ENCODE measurements around the gene ADGRG7.

ADGRG7 gene

DNA sequence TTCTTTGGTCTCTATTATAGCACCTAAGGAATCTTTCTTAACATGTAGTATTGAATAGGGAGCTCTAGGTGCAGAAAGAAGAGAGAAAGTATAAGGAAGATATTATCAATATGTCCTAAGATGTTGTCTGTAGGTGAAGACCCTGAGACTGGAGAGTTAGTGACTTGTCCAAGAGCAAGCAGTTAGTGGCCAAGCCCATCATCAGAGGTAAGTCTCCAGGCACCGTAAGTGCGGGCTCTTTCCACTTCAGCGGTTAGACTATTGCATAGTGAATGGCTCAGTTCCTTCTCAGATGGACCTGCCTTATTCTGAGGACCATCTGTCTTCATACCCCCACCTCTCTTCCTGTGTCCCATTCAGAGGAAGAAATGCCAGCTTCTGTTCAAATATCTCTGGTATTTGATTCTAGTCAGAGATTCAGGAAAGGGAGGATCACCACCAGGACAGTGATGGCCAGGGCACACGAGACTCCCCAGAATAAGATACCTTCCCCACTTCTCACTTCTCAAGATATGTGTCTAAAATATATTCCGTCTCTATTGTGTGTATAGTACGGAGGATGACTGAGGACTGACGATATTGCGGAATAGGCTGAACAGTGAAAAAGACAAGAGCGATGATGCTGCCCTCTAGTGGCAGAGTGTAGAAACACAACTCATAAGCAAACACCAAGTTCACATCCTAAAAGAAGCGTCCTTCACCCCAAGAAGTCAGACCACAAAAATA is 19.1 kb upstream of the ADGRG7 start:
- no peak overlapping the region for H3K9ac ChIP-seq
- peak overlapping the region; percentile 74 for H2AFZ ChIP-seq (ENCODE audit: low read depth)
- H3K27ac ChIP-seq, result no peak overlapping the region
- no peaks in the 10 kb centered on the region for H3K27me3 ChIP-seq (ENCODE audit: insufficient read depth, low read depth)
- H3K4me3 ChIP-seq (IDR thresholded peaks at IDR 0.05; ENCODE audit: insufficient read depth, low read depth, low read length), result no peak overlapping the region
- H3K79me2 ChIP-seq (ENCODE audit: insufficient read depth, low read depth), result no peaks in the 10 kb centered on the region
- TF ChIP-seq CTCF (conservative IDR thresholded peaks at IDR 0.05; ENCODE audit: low read depth, low read length), result peak; percentile 96
- H3K4me1 ChIP-seq (ENCODE audit: low read depth, poor library complexity, severe bottlenecking), result no peaks in the 10 kb centered on the region
- H3K4me2 ChIP-seq, result peak overlapping the region; percentile 46; the same call in 1 of the 2 replicates
- no peaks in the 10 kb centered on the region for H4K20me1 ChIP-seq (ENCODE audit: insufficient read depth)
- no peaks in the 10 kb centered on the region for H3K36me3 ChIP-seq (ENCODE audit: insufficient read depth)

- H3K36me3 ChIP-seq (ENCODE audit: insufficient read depth), result no peaks in the 10 kb centered on the region
- no peak overlapping the region for H3K4me3 ChIP-seq (IDR thresholded peaks at IDR 0.05; ENCODE audit: insufficient read depth, low read depth, low read length)
- no peaks in the 10 kb centered on the region for H3K4me1 ChIP-seq (ENCODE audit: low read depth, poor library complexity, severe bottlenecking)
- no peaks in the 10 kb centered on the region for H3K27me3 ChIP-seq (ENCODE audit: insufficient read depth, low read depth)
- no peaks in the 10 kb centered on the region for H3K79me2 ChIP-seq (ENCODE audit: insufficient read depth, low read depth)
- H3K27ac ChIP-seq, result no peak overlapping the region
- peak; percentile 30 for TF ChIP-seq CTCF (conservative IDR thresholded peaks at IDR 0.05; ENCODE audit: low read depth, low read length)
- H3K9ac ChIP-seq, result no peak overlapping the region
- no peaks in the 10 kb centered on the region for H4K20me1 ChIP-seq (ENCODE audit: insufficient read depth)
- no peak overlapping the region for H2AFZ ChIP-seq (ENCODE audit: low read depth)
- H3K4me2 ChIP-seq, result no peak overlapping the region
Observed at GRCh38 chr3:100590840-100591147, 18.6 kb upstream of the ADGRG7 start.

GRCh38 chr3:100591411-100591810 is 18.0 kb upstream of the ADGRG7 start:
- Histone ChIP-seq H4K20me1 (ENCODE audit: insufficient read depth) (no peaks in the 10 kb centered on the region), H3K79me2 (ENCODE audit: insufficient read depth, low read depth) (no peaks in the 10 kb centered on the region), H3K4me3 (IDR thresholded peaks at IDR 0.05; ENCODE audit: insufficient read depth, low read depth, low read length) (no peak overlapping the region), H3K4me2 (no peak overlapping the region), H3K9ac (no peak overlapping the region), H3K36me3 (ENCODE audit: insufficient read depth) (no peaks in the 10 kb centered on the region), H3K27ac (no peak overlapping the region), H2AFZ (ENCODE audit: low read depth) (no peak overlapping the region), H3K4me1 (ENCODE audit: low read depth, poor library complexity, severe bottlenecking) (no peaks in the 10 kb centered on the region), H3K27me3 (ENCODE audit: insufficient read depth, low read depth) (no peaks in the 10 kb centered on the region)
- TF ChIP-seq CTCF (conservative IDR thresholded peaks at IDR 0.05; ENCODE audit: low read depth, low read length), result no peak

- no peak for TF ChIP-seq CTCF (conservative IDR thresholded peaks at IDR 0.05; ENCODE audit: low read depth, low read length)
- Histone ChIP-seq H3K9ac (no peak overlapping the region), H3K4me3 (IDR thresholded peaks at IDR 0.05; ENCODE audit: insufficient read depth, low read depth, low read length) (no peak overlapping the region), H3K27ac (no peak overlapping the region), H3K79me2 (ENCODE audit: insufficient read depth, low read depth) (no peaks in the 10 kb centered on the region), H3K4me2 (no peak overlapping the region), H3K36me3 (ENCODE audit: insufficient read depth) (no peaks in the 10 kb centered on the region), H3K4me1 (ENCODE audit: low read depth, poor library complexity, severe bottlenecking) (no peaks in the 10 kb centered on the region), H4K20me1 (ENCODE audit: insufficient read depth) (no peaks in the 10 kb centered on the region), H3K27me3 (ENCODE audit: insufficient read depth, low read depth) (no peaks in the 10 kb centered on the region), H2AFZ (ENCODE audit: low read depth) (no peak overlapping the region)
Observed at GRCh38 chr3:100600181-100601042, 9.0 kb upstream of the ADGRG7 start.
